Endothelial cell of umbilical vein (primary cell): Measurements from ENCODE around the gene TBC1D9. TPM values are rescaled to one million over a fixed set of nuclear protein-coding genes. Genes with fewer than 3 reads are reported as not detected.

Experiments used
- BruUV-seq: library from RNA; stranded (reverse); fragments of 400-500 nt; replicated peaks from 2 replicates; lab custom pipeline; 2021; lab: Mats Ljungman, UMichigan
- CTCF ChIA-PET: fragments of 300-600, 350-600 bp; sonication (Branson Sonifier 250); formaldehyde crosslinking; loops from one replicate; lab custom pipeline; 2021; ENCODE audit warnings: antibody characterized with exemption, inconsistent platforms; lab: Charles Lee
- POLR2A ChIA-PET: fragments of 300-600, 350-600 bp; sonication (Branson Sonifier 250); formaldehyde crosslinking; loops from one replicate; lab custom pipeline; 2021; ENCODE audit warnings: antibody characterized with exemption, inconsistent platforms; lab: Charles Lee
- DNase-seq: peaks from one replicate; pipeline ENCODE4 v3.0.0-alpha.2; 2011; ENCODE audit warnings: low read depth, low spot score
- FAIRE-seq: peaks from 2 replicates; lab custom pipeline; 2011; peaks lifted over from hg19 to GRCh38; lab: Jason Lieb, UNC
- H2AFZ ChIP-seq: 2 replicates; pipeline ENCODE4 v1.6.0; 2012; ENCODE audit warnings: low read depth, low read length, control low read depth, inconsistent platforms
- H3K27ac ChIP-seq: 2 replicates; pipeline ENCODE4 v1.5.1; 2011; ENCODE audit warnings: low read depth, mild to moderate bottlenecking, control low read depth, low read length, moderate library complexity; ENCODE audit not compliant: insufficient read depth
- H3K27me3 ChIP-seq, 2 experiments: 2 replicates each; pipeline versions ENCODE4 v1.6.0 to v1.6.1; 2011; ENCODE audit warnings: low read length in 2 of 2, mixed read lengths in 1 of 2; ENCODE audit not compliant: control insufficient read depth in 2 of 2, insufficient read depth in 2 of 2
- H3K36me3 ChIP-seq, 2 experiments: 2 replicates in 1 of 2; 3 replicates in 1 of 2; pipeline ENCODE4 v1.5.1; 2011; ENCODE audit warnings: low read length in 2 of 2, mild to moderate bottlenecking in 1 of 2, moderate library complexity in 1 of 2; ENCODE audit not compliant: control insufficient read depth in 2 of 2, insufficient read depth in 2 of 2; ENCODE audit errors: extremely low read depth in 1 of 2
- H3K4me1 ChIP-seq: 3 replicates; pipeline ENCODE4 v1.5.1; 2011; ENCODE audit warnings: mild to moderate bottlenecking, low read length; ENCODE audit not compliant: control insufficient read depth, insufficient read depth; ENCODE audit errors: extremely low read depth
- H3K4me2 ChIP-seq: 2 replicates; pipeline ENCODE4 v1.6.1; 2011; ENCODE audit warnings: low read length, control low read depth, mixed read lengths; ENCODE audit not compliant: insufficient read depth
- H3K4me3 ChIP-seq, 3 experiments: fragments of 200-600 bp in 1 of 3; sonication (generic), shearing (Covaris generic) in 1 of 3; replicated peaks in 1 of 3; 2 replicates each; pipeline ENCODE4 v1.5.1; 2011 to 2016; ENCODE audit warnings: control low read depth in 3 of 3, low read length in 3 of 3, mild to moderate bottlenecking in 2 of 3, inconsistent platforms in 1 of 3, low read depth in 1 of 3, moderate library complexity in 1 of 3; ENCODE audit not compliant: insufficient read depth in 1 of 3
- H3K79me2 ChIP-seq: 2 replicates; pipeline ENCODE4 v1.6.0; 2012; ENCODE audit warnings: low read length, inconsistent platforms; ENCODE audit not compliant: control insufficient read depth, insufficient read depth
- H3K9ac ChIP-seq: replicated peaks from 2 replicates; pipeline ENCODE3; 2011; ENCODE audit warnings: low read length, control low read depth; ENCODE audit not compliant: insufficient read depth; ENCODE audit errors: extremely low read depth
- H3K9me1 ChIP-seq: replicated peaks from 3 replicates; pipeline ENCODE4 v1.6.0; 2011; ENCODE audit warnings: mild to moderate bottlenecking, low read length; ENCODE audit not compliant: control insufficient read depth, insufficient read depth; ENCODE audit errors: extremely low read depth
- H3K9me3 ChIP-seq: replicated peaks from 2 replicates; pipeline ENCODE4 v1.5.1; 2012; ENCODE audit warnings: low read length, inconsistent platforms; ENCODE audit not compliant: control insufficient read depth, insufficient read depth
- H4K20me1 ChIP-seq: replicated peaks from 2 replicates; pipeline ENCODE3; 2011; ENCODE audit warnings: mild to moderate bottlenecking, low read length; ENCODE audit not compliant: control insufficient read depth, insufficient read depth; ENCODE audit errors: extremely low read depth
- EZH2 ChIP-seq: IDR thresholded peaks from 2 replicates; pipeline ENCODE4 v1.6.1; 2012; ENCODE audit warnings: borderline replicate concordance, low read depth, mild to moderate bottlenecking, moderate library complexity, low read length, inconsistent platforms; ENCODE audit not compliant: severe bottlenecking
- FOS ChIP-seq: IDR thresholded peaks from 2 replicates; pipeline ENCODE4 v1.6.1; 2011; ENCODE audit warnings: mild to moderate bottlenecking, low read length, moderate library complexity, borderline replicate concordance; ENCODE audit not compliant: insufficient read depth
- GATA2 ChIP-seq: IDR thresholded peaks from 2 replicates; pipeline ENCODE4 v1.7.0; 2011; ENCODE audit warnings: low read depth, mild to moderate bottlenecking, moderate library complexity, mixed read lengths, low read length; ENCODE audit not compliant: insufficient read length, insufficient read depth
- JUN ChIP-seq: IDR thresholded peaks from 2 replicates; pipeline ENCODE4 v1.6.1; 2011; ENCODE audit warnings: borderline replicate concordance, low read depth; ENCODE audit not compliant: insufficient read length, insufficient read depth
- MYC ChIP-seq: IDR thresholded peaks from one replicate; pipeline ENCODE4 v1.6.1; 2011; ENCODE audit warnings: mild to moderate bottlenecking, low read depth, low read length
- POLR2A ChIP-seq: IDR thresholded peaks from 2 replicates; pipeline ENCODE4 v1.6.1; 2012; ENCODE audit warnings: low read depth, mild to moderate bottlenecking, control low read depth, low read length
- POLR2AphosphoS5 ChIP-seq: IDR thresholded peaks from 2 replicates; pipeline ENCODE4 v1.6.1; 2012; ENCODE audit warnings: low read depth, mild to moderate bottlenecking, control low read depth, low read length, moderate library complexity; ENCODE audit not compliant: insufficient read depth
- dilution Hi-C: fragments of 300-500 bp; cut with MboI; formaldehyde crosslinking; loops from one replicate; pipeline ENCODE4 v1.15.0; 2019; ENCODE audit warnings: low sequenced_read_pairs; ENCODE audit not compliant: extremely low pct_ligation_motif_present
- intact Hi-C: fragments of 100-400 bp; cut with micrococcal nuclease; formaldehyde crosslinking; loops from one replicate; pipeline ENCODE4 v1.10.0; 2022
- polyA plus RNA-seq, 4 experiments: library from polyadenylated mRNA; depleted of rRNA in 3 of 4; stranded (reverse) in 3 of 4; unstranded in 1 of 4; fragments of >200 nt; gene quantifications; 2 replicates each; pipeline versions ENCODE4 v1.2.1 to v1.2.3, GENCODE V29; 2011 to 2012; ENCODE audit warnings: missing spikeins in 1 of 4
- total RNA-seq: library from RNA; stranded (reverse); gene quantifications from 2 replicates; pipeline ENCODE4 v1.2.3, GENCODE V29; 2021
- TF ChIP-seq, protein P1 (sequence below), 2 donors: IDR thresholded peaks; 1 replicate in 1 of 2; 2 replicates in 1 of 2; pipeline ENCODE4 v1.5.1; 2011; ENCODE audit warnings: low read length in 2 of 2, mild to moderate bottlenecking in 2 of 2, moderate library complexity in 2 of 2, control low read depth in 1 of 2, inconsistent platforms in 1 of 2, low read depth in 1 of 2; ENCODE audit not compliant: insufficient read depth in 1 of 2; ENCODE audit errors: extremely low read depth in 1 of 2
- TF ChIP-seq, protein P2 (sequence below): IDR thresholded peaks from 2 replicates; pipeline ENCODE4 v1.6.1; 2011; ENCODE audit not compliant: insufficient read depth, insufficient read length

Gene TBC1D9
- total and polyA plus RNA-seq, 2 donors (not counting 3 experiments of a cell fraction or from before 2014, with no cell fraction given) = 21.7 to 45.3 TPM

DNA sequence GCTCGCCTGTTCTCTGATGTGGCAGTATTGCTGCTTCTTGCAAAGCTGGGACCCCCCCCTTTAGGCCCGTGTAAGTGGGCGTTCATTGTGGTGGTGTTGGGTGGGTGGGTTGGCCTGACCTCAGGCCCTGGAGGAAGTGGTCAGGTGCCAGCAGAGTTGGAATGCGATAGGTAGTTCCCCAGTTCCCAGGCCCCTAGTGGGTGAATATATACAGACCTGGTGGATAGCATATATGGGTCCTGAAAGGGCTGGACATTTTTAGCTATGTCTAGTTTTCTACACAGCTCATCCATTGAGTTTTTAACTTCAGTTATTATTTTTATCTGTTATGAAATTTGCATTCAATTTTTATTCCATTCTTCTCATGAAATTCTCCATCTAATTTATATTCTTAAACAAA lies 151.6 kb downstream of the TBC1D9 start:
- dilution Hi-C loops = no loop called here
- intact Hi-C loops = no loop called here
- H3K27ac ChIP-seq = no peak overlapping the region
- no peak for FAIRE-seq
- no peak overlapping the region for H2AFZ ChIP-seq
- peaks cover under 1% of the 10 kb centered on the region for H3K4me1 ChIP-seq
- ChIA-PET POLR2A (no interaction called here), CTCF (interaction anchor here (0.9 to 2.7 kb wide), 6 partner anchors 10 to 280 kb away, joined by 3 to 12 read pairs (median 4); partner anchors contain the start of gene ELMOD2)
- H3K36me3 ChIP-seq = no peaks in the 10 kb centered on the region
- no peak for TF ChIP-seq MYC
- no peak for TF ChIP-seq GATA2
- TF ChIP-seq POLR2AphosphoS5 = no peak
- no peak for TF ChIP-seq FOS
- TF ChIP-seq POLR2A = no peak
- TF ChIP-seq, protein P1, sequence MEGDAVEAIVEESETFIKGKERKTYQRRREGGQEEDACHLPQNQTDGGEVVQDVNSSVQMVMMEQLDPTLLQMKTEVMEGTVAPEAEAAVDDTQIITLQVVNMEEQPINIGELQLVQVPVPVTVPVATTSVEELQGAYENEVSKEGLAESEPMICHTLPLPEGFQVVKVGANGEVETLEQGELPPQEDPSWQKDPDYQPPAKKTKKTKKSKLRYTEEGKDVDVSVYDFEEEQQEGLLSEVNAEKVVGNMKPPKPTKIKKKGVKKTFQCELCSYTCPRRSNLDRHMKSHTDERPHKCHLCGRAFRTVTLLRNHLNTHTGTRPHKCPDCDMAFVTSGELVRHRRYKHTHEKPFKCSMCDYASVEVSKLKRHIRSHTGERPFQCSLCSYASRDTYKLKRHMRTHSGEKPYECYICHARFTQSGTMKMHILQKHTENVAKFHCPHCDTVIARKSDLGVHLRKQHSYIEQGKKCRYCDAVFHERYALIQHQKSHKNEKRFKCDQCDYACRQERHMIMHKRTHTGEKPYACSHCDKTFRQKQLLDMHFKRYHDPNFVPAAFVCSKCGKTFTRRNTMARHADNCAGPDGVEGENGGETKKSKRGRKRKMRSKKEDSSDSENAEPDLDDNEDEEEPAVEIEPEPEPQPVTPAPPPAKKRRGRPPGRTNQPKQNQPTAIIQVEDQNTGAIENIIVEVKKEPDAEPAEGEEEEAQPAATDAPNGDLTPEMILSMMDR (IDR thresholded peaks at IDR 0.05; ENCODE audit: extremely low read depth in 1 of 2, insufficient read depth in 1 of 2, low read depth in 1 of 2, low read length in 2 of 2) = no peak
- TF ChIP-seq JUN = no peak
- TF ChIP-seq, protein P2, sequence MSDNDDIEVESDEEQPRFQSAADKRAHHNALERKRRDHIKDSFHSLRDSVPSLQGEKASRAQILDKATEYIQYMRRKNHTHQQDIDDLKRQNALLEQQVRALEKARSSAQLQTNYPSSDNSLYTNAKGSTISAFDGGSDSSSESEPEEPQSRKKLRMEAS = no peak
- TF ChIP-seq EZH2 = no peak
- H3K79me2 ChIP-seq = no peaks in the 10 kb centered on the region
- no TSS peak for BruUV-seq
- H3K9me1 ChIP-seq = no peaks in the 10 kb centered on the region
- H3K9ac ChIP-seq = no peak overlapping the region
- no peaks in the 10 kb centered on the region for H4K20me1 ChIP-seq
- no peak overlapping the region for H3K4me3 ChIP-seq
- H3K4me2 ChIP-seq = no peak overlapping the region
- H3K9me3 ChIP-seq = no peaks in the 10 kb centered on the region
- no peak for DNase-seq
- peaks cover 8 to 27% of the 10 kb centered on the region in 2 experiments for H3K27me3 ChIP-seq
